Fibroblast of peridontal ligament (primary cell): ENCODE results near the gene BCAS3.
"Not testable (repeated sequence)": the region's sequence is repeated elsewhere in the genome, so short reads cannot be mapped to it uniquely, and the experiment has no call there.

ENCODE experiments used
- DNase-seq: peaks from one replicate; pipeline ENCODE4 v3.0.0-alpha.2; 2010; ENCODE audit errors: extremely low read depth

BCAS3 gene

GRCh38 chr17:60790205-60790604 is 112.6 kb downstream of the BCAS3 start:
- DNase-seq: no peak

DNA sequence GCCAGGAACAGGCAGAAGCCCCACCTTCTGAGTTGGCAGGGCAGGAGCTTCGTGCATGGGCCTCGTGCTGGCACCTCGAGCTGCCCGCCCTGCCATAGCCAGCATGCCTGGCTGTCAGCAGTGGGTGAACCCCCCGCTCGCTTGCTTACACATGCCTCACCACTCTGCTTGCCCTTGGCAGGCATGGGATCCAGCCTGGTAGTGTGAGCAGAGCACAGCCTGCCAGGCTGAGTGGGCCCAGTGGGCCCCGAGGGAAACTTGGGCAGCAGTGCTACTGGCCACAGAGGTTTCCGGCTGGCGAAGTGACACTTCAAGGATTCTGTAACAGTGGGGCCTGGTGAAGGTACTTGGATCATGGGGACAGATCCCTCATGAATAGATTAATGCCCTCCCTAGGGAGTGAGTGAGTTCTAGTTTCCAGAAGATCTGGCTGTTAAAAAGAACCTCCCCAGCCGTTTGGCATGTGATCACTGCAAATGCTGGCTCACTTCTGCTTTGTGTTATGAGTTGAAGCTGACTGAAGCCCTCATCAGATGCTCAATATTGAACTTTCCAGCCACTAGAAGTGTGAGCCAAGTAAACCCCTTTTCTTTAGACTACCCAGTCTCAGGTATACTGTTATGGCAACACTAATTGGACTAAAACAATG is 114.7 kb downstream of the BCAS3 start:
- DNase-seq: no peak

GRCh38 chr17:60798576-60798975 is 120.9 kb downstream of the BCAS3 start:
- no peak for DNase-seq

- no peak for DNase-seq
Measured at GRCh38 chr17:60802377-60802776, 124.7 kb downstream of the BCAS3 start.

GRCh38 chr17:60803059-60803458 is 125.4 kb downstream of the BCAS3 start:
- no peak for DNase-seq

DNA sequence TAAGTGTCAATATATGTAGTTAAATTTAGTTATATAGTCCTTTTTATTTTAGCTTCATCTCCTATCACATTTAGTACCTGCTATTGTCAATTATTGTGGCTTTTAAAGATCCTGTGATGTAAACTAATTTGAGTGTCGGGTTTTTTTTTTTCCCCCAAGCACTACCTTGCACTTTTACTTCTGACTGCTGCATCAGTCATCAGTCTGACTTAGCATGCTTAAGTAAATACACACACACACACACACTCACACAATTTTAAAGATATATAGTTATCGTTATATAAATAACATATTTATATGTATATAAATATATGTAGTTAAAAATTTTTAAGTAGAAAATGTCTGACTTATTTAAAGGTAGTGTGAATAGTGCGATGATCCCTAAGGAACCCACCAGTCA is 127.2 kb downstream of the BCAS3 start:
- no peak for DNase-seq

GRCh38 chr17:60809421-60809820 is 131.8 kb downstream of the BCAS3 start:
- no peak for DNase-seq

GRCh38 chr17:60814941-60815340 is 137.3 kb downstream of the BCAS3 start:
- not testable (repeated sequence) for DNase-seq

GRCh38 chr17:60817192-60817591 is 139.5 kb downstream of the BCAS3 start:
- peak; percentile 98 for DNase-seq

DNA sequence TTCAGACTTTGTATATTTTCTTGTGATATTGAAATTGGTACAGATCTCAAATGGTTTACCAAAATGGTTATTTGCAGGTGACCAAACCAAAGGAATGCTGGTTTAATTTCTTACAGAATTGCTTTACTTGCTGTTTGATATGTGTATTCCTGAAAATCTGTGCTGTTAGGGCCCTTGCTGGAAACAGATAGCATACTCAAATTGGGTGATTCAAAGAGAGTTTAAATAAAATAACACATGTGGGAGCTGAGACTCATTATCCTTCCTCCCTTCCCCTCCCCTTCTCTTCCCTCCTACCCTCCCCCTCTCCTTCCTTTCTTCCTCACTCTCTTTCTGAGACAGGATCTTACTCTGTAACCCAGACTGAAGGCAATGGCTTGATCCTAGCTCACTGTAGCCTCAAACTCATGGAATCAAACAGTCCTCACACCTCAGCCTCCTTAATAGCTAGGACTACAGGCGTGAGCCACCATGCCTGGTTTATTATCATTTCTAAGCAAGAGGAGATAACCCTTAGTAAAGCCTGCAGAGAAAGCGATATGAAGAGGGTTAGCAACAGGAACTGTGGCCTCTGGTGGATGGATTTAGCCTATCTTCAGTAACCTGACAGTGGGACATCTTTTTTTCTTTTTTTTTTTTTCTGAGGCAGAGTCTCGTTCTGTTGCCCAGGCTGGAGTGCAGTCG is 141.9 kb downstream of the BCAS3 start:
- DNase-seq: no peak

- DNase-seq: no peak
Measured at GRCh38 chr17:60823515-60823914, 145.9 kb downstream of the BCAS3 start.

GRCh38 chr17:60825351-60825750 is 147.7 kb downstream of the BCAS3 start:
- no peak for DNase-seq

DNA sequence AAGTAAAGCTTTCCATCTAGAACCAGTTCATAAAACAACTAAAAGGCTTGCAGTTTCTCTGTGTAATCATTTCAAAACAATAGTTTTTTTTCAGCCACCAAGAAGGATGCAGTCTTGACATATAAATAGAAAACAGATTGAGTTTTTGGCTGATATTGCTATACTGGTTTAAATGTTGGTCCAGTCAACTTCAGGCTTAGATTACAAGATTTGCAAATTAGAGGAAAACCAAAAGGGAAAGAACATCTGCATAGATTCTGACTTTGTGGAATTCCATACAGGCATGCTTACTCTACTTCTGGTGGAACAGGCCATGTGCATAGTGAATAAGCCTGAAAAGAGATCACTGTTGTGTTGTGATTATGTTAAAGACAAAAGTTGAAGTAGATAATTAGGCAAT is 150.3 kb downstream of the BCAS3 start:
- peak; percentile 93 for DNase-seq

DNA sequence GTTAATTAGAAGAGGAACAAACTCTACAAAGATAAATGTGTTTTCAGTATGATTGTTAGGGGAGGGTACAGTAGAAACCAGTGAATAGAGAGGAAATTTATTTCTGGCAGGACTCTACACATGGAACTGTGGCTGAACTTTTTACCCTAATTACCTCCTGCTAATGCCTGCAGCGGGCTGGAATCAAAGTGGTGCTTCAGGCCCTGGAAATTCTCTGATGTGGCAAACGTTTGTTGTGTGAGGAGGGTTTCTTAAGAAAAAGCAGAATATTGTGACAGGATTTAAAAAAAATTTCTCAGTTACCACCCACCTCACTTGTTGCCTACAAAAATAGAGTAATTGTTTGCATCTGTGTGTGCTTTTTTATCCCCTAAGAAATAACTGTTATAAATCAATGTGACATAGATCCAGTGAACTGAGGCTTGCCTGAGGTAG is 154.5 kb downstream of the BCAS3 start:
- DNase-seq: no peak

GRCh38 chr17:60832631-60833030 is 155.0 kb downstream of the BCAS3 start:
- DNase-seq: no peak

GRCh38 chr17:60840456-60840855 is 162.8 kb downstream of the BCAS3 start:
- peak; percentile 59 for DNase-seq

DNA sequence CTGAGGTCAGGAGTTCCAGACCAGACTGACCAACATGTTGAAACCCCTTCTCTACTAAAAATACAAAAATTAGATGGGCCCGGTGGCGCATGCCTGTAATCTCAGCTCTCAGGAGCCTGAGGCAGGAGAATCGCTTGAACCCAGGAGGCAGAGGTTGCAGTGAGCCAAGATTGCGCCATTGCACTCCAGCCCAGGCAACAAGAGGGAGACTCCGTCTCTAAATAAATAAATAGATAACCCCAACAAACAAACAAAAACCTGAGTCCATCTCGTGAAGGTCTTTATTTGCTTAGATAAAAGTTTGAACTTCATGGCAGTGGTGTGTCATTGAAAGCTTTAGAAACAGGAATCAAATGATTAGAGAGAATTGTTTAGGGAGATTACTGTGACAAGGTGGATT is 167.4 kb downstream of the BCAS3 start:
- DNase-seq: no peak

GRCh38 chr17:60846175-60846574 is 168.5 kb downstream of the BCAS3 start:
- DNase-seq: no peak

DNA sequence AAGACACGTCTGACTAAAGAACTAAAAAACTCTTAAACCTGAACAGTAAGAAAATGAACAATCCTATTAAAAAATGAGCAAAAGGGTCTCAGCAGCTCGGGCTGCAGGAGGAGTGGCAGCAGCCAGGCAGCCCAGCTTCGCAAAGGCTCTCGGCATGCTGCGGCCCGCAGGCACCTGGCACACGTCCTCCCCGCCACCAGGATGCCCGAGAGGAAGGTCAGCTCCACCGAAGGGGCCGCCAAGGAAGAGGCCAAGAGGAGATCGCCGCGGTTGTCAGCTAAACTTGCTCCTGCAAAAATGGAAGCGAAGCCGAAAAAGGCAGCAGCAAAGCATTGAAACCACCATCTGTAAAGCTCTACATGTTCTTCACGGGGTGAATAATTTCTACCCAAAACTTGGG is 173.5 kb downstream of the BCAS3 start:
- DNase-seq: no peak

GRCh38 chr17:60857556-60858080 is 180.0 kb downstream of the BCAS3 start:
- DNase-seq: no peak

DNA sequence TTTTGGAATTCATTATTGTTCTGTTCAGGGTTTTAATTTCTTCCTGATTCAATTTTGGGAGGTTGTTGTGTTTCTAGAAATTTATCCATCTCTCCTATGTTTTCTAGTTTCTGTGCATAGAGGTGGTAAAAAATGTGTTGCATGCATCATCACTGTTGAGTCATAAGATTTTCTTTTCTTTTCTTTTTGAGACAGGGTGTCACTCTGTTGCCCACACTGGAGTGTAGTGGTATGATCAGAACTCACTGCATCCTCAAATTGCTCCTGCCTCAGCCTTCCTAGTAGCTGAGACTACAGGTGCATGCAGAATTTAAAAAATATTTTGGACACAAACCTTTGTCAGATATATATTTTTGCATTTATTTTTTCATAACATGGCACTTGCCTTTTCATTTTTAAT is 184.8 kb downstream of the BCAS3 start:
- DNase-seq: no peak

- peak; percentile 65 for DNase-seq
Measured at GRCh38 chr17:60863892-60864707, 186.4 kb downstream of the BCAS3 start.

DNA sequence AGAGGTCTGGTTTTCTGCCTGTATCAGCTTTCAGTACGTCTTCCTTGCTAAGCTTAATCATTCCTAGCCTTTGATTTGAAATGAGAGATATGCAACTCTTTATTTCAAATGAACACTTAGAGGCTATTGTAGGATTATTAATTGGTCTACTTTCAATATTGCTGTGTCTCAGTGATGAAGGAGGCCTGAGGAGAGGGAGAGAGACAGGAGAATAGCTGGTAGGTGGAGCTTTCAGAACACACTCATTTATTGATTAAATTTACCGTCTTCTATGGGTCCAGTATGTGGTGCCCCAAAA is 187.0 kb downstream of the BCAS3 start:
- no peak for DNase-seq
